Ishikawa (cell line): ENCODE data around the gene MCCD1.

Source experiments
- EGR1 ChIP-seq: IDR thresholded peaks from 2 replicates; pipeline ENCODE4 v1.6.1; 2012
- TAF1 ChIP-seq: IDR thresholded peaks from 2 replicates; pipeline ENCODE4 v1.6.1; 2012; ENCODE audit warnings: low read depth, mild to moderate bottlenecking
- TEAD4 ChIP-seq: IDR thresholded peaks from 2 replicates; pipeline ENCODE4 v1.6.1; 2012

DNA sequence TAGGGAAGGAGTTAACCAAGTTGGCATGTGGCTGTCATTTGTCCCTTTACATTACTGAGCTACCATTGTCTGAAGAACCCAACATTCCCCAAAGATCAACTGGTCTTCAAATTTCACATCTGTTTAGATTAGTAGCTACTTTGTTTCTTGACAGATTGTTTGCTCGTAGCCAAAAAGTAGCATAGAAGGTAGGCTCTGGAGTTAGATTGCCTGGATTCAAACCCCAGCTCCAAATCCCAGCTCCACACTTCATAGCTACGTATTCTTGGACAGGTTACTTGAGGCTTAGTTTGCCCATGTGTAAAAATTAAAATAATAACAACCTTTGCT, 19.7 kb downstream of the MCCD1 start:
- TF ChIP-seq TAF1 = no peak
- TF ChIP-seq TEAD4 = no peak
- no peak for TF ChIP-seq EGR1
